C4-2B (cell line): Measurements from ENCODE around the gene ARX.

Experiments used
- H3K27ac ChIP-seq: fragments of 450-650 bp; 2 replicates; pipeline ENCODE4 v1.5.1; 2017
- CTCF ChIP-seq: fragments of 450-650 bp; conservative IDR thresholded peaks from 2 replicates; pipeline ENCODE4 v1.5.1; 2017; ENCODE audit warnings: mild to moderate bottlenecking
- ZFX ChIP-seq: fragments of 450-650 bp; IDR thresholded peaks from 2 replicates; pipeline ENCODE4 v1.6.1; 2017

ARX gene

GRCh38 chrX:25015486-25016360, at the start of gene ARX:
Gene ARX (minus strand): TSS chrX:25015965. CDS start chrX:25015737, 228 bp downstream.
- TF ChIP-seq ZFX = no peak
- TF ChIP-seq CTCF = no peak
- no peak within 1 kb of the TSS for H3K27ac ChIP-seq

- TF ChIP-seq ZFX (no peak), CTCF (no peak)
- no peak overlapping the region for H3K27ac ChIP-seq
Measured at GRCh38 chrX:25059273-25059672, 43.5 kb upstream of the ARX start.

GRCh38 chrX:25052798-25053534, 37.2 kb upstream of the ARX start:
- no peak for TF ChIP-seq CTCF
- H3K27ac ChIP-seq = no peak overlapping the region

- H3K27ac ChIP-seq = no peak overlapping the region
- TF ChIP-seq CTCF = no peak
- TF ChIP-seq ZFX = no peak
Measured at GRCh38 chrX:25049971-25050370, 34.2 kb upstream of the ARX start.

- TF ChIP-seq CTCF (no peak), ZFX (no peak)
- no peak overlapping the region for H3K27ac ChIP-seq
Measured at GRCh38 chrX:25049357-25049756, 33.6 kb upstream of the ARX start.

- no peak overlapping the region for H3K27ac ChIP-seq
- no peak for TF ChIP-seq ZFX
- TF ChIP-seq CTCF = no peak
Measured at GRCh38 chrX:25048178-25048577, 32.4 kb upstream of the ARX start.

GRCh38 chrX:25043192-25043591, 27.4 kb upstream of the ARX start:
- no peak overlapping the region for H3K27ac ChIP-seq
- TF ChIP-seq CTCF (no peak), ZFX (no peak)
